GM21423 (cell line): ENCODE data around the gene GCC2.
"Not testable (repeated sequence)": the region's sequence is repeated elsewhere in the genome, so short reads cannot be mapped to it uniquely, and the experiment has no call there.

Experiments
- ATAC-seq: cut with Tn5 transposase; IDR thresholded peaks from one replicate; pipeline ENCODE4 v1.9.1; 2021; ENCODE audit warnings: mild to moderate bottlenecking, moderate library complexity; ENCODE audit not compliant: unreplicated experiment

GCC2 gene

GRCh38 chr2:108444941-108445840 is 3.8 kb upstream of the GCC2 start:
- ATAC-seq: no peak

- ATAC-seq: no peak
Measured at GRCh38 chr2:108446703-108447102, 2.3 kb upstream of the GCC2 start.

GRCh38 chr2:108447947-108448677 is 894 bp upstream of the GCC2 start:
- peak; percentile 15 for ATAC-seq

GRCh38 chr2:108449410-108450130 is 564 bp downstream of the GCC2 start:
- peak; percentile 37 for ATAC-seq

DNA sequence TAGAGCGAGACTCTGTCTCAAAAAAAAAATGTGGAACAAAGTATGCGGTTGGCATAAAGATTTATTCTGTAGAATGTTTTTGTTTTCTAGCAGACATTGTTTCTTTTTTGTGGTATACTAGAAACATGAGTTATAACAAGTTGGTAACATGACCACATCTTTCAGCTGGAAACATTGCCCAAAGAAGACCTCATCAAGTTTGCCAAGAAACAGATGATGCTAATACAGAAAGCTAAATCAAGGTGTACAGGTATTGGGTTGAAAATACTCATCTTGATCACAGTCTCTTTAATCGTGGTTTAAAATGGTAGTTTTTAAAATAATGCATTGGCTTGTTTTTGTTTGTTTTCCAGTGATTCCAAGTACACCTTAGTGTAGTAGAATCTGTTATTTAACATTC is 1.9 kb downstream of the GCC2 start:
- ATAC-seq: no peak

GRCh38 chr2:108451976-108452375 is 3.0 kb downstream of the GCC2 start:
- ATAC-seq: no peak

- not testable (repeated sequence) for ATAC-seq
Measured at GRCh38 chr2:108453530-108453929, 4.5 kb downstream of the GCC2 start.

DNA sequence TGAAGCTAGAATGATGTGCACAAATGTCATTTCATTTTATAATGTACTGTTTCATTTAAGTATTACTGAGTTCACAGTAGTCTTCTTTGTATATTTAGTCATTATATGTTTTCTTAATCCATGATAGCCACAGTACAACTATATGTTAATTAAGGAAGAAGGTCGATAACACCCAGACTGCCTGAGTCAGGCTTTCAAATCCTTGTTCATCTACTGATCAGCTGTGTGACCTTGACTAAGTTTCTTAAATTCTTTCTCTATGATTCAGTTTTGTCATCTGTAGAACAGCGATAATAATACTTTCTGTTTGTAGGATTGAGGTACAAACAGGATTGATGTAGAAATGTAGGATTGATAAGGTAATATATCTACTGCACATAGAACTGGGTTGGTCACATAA is 5.4 kb downstream of the GCC2 start:
- ATAC-seq: no peak

GRCh38 chr2:108455571-108455970 is 6.6 kb downstream of the GCC2 start:
- no peak for ATAC-seq

DNA sequence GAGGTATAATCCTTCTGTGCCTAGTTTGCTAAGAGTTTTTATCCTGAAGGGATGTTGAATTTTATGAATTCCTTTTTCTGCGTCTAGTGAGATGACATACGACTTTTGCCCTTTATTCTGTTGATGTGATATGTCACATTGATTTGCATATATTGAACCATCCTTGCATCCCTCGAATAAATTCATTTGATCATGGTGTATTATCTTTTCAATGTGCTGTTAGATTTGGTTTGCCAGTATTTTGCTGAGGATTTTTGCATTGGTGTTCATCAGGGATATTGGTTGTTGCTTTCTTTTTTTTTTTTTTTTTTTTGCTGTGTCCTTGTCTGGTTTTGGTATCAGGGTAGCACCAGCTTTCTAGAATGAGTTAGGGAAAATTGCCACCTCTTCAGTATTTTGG is 9.1 kb downstream of the GCC2 start:
- no peak for ATAC-seq

GRCh38 chr2:108459441-108459840 is 10.4 kb downstream of the GCC2 start:
- no peak for ATAC-seq

DNA sequence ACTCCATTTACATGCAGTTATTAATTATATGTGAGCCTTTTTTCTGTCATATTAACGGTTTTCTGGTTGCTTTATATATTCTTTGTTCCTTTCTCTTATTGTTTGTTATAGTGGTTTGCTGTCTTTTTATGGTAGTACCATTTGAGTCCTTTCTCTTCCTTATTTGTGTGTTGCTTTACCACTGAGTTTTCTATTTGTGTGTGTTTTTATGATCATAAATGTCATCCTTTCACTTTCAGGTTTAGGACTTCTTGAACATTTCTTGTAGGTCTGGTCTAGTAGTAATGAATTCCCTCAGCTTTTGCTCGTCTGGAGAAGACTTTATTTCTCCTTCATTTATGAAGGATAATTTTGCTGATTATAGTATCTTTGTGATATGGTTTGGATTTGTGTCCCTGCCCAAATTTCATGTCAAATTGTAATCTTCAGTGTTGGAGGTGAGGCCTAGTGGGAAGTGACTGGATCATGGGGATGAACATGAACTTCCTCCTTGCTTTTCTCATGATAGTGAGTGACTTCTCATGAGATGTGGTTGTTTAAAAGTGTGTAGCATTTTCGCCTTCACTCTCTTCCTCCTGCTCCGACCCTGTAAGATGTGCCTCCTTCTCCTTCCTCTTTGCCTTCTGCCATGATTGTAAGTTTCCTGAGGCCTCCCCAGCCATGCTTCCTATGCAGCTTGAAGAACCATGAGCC is 11.5 kb downstream of the GCC2 start:
- ATAC-seq: peak; percentile 77

- no peak for ATAC-seq
Measured at GRCh38 chr2:108477099-108477498, 28.1 kb downstream of the GCC2 start.

GRCh38 chr2:108485253-108485652 is 36.2 kb downstream of the GCC2 start:
- no peak for ATAC-seq

GRCh38 chr2:108490506-108491122 is 41.6 kb downstream of the GCC2 start:
- no peak for ATAC-seq

DNA sequence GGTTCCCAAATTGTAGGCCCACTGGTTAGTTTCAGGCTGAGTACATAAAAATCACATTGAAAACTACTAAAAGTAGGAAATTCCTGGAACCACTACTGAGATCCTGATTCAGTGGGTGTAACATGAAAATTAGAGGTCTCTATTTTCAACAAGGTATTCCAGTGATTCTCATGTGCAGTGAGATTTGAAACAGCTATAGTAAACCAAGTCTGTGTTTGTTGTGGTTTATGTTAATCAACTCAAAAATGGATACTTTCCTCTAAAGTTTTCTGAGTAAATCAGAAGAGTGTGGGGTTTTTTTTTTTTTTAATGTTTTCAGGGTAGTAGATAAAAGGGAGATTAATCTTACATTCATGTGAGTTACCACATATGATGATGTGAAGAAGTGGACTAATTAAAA is 42.8 kb downstream of the GCC2 start:
- no peak for ATAC-seq

DNA sequence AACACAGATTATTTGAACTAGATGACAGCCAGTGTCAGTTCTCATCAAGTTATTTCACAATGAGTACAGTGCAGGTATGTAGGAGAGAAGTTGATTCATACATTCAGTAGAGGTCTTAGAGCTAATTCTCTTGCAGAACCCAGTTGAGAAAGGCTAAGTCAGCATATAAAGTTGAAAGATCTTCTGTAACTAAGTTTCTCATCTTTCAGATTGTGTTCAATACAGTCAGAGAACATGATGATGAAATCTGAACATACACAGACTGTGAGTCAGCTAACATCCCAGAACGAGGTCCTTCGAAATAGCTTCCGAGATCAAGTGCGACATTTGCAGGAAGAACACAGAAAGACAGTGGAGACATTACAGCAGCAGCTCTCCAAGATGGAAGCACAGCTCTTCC is 43.4 kb downstream of the GCC2 start:
- ATAC-seq: no peak

DNA sequence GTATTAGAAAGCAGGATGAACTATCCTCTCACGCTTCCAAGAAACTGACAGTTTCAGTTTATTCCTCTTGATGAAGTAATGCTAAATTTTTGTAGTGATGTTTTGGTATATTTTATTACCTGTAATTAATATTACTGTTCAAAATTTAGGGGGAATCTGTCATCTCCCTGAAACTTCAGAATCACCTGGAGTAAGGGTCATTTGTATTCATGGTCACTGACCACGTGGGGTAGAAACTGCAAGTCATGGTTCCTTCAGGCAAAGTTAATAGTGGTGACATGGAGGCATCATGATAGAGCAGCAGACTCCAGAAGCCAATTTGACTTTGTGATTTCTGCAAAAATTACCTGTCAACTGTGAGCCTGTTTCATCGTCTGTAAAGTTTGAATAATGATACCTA is 47.2 kb downstream of the GCC2 start:
- ATAC-seq: not testable (repeated sequence)

DNA sequence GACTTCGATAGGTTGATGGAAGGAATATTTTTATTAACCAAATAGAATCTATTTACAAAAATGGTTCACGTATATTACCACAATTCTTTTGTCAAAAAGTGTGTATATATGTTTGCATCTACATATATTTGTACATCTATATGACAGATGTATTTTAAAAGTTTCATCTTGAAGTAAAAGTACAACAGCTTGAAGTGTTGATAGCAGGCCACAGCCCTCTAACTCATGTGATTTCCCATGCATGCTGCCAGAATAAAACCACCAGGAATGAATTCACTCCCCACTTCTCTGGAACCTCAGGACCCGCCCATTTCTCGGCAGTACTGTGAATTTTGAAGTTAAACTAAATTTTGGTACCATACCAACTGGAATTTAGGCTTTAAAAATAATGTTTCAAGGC is 58.6 kb downstream of the GCC2 start:
- not testable (repeated sequence) for ATAC-seq

DNA sequence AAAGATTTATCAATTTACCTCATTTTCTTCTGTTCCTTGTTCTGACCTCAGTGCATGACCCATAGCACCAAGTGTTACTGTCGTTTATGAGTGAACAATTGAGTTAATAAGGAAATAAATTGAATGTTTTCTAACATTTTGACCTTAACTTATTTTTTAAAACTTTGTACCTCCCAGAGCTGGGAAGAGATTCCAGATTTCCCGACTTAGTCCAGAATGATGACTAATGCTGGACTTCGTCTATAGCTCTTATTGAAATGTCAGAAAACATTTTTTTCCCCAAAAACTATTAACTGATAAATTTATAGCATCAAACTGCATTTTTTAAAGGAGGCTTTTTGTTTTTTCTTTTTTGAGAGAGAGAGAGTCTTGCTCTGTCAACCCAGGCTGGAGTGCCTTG is 63.4 kb downstream of the GCC2 start:
- ATAC-seq: not testable (repeated sequence)
